ENCODE results near the gene SNX9.

GRCh38 chr6:157881342-157881741, 58.3 kb downstream of the SNX9 start:
- no peak for TF ChIP-seq EP300 (conservative IDR thresholded peaks at IDR 0.05; ENCODE audit: poor library complexity, severe bottlenecking)
- no peak for TF ChIP-seq POLR2AphosphoS5 (IDR thresholded peaks at IDR 0.05)
- TF ChIP-seq TAF1 (IDR thresholded peaks at IDR 0.05; ENCODE audit: low read depth): no peak
- no peak for TF ChIP-seq CTCF (IDR thresholded peaks at IDR 0.05; ENCODE audit: poor library complexity, severe bottlenecking)
- TF ChIP-seq SMC3 (conservative IDR thresholded peaks at IDR 0.05; ENCODE audit: poor library complexity): no peak
- TF ChIP-seq, protein P1, sequence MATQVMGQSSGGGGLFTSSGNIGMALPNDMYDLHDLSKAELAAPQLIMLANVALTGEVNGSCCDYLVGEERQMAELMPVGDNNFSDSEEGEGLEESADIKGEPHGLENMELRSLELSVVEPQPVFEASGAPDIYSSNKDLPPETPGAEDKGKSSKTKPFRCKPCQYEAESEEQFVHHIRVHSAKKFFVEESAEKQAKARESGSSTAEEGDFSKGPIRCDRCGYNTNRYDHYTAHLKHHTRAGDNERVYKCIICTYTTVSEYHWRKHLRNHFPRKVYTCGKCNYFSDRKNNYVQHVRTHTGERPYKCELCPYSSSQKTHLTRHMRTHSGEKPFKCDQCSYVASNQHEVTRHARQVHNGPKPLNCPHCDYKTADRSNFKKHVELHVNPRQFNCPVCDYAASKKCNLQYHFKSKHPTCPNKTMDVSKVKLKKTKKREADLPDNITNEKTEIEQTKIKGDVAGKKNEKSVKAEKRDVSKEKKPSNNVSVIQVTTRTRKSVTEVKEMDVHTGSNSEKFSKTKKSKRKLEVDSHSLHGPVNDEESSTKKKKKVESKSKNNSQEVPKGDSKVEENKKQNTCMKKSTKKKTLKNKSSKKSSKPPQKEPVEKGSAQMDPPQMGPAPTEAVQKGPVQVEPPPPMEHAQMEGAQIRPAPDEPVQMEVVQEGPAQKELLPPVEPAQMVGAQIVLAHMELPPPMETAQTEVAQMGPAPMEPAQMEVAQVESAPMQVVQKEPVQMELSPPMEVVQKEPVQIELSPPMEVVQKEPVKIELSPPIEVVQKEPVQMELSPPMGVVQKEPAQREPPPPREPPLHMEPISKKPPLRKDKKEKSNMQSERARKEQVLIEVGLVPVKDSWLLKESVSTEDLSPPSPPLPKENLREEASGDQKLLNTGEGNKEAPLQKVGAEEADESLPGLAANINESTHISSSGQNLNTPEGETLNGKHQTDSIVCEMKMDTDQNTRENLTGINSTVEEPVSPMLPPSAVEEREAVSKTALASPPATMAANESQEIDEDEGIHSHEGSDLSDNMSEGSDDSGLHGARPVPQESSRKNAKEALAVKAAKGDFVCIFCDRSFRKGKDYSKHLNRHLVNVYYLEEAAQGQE (IDR thresholded peaks at IDR 0.05; ENCODE audit: borderline replicate concordance): no peak

Measured in neural cell (in vitro differentiated cells).